Activated CD4-positive, CD25-positive, alpha-beta regulatory T cell treated with anti-CD3 and anti-CD28 coated beads, Interleukin-2, amount 50 U/mL, for 16 hours (primary cell): Measurements from ENCODE around the gene TENM4.
"Not testable (repeated sequence)": the region's sequence is repeated elsewhere in the genome, so short reads cannot be mapped to it uniquely, and the experiment has no call there.

Source experiments
- DNase-seq: peaks from one replicate; pipeline ENCODE4 v3.0.0-alpha.2; 2020; ENCODE audit warnings: low read depth, low spot score

TENM4 gene

DNA sequence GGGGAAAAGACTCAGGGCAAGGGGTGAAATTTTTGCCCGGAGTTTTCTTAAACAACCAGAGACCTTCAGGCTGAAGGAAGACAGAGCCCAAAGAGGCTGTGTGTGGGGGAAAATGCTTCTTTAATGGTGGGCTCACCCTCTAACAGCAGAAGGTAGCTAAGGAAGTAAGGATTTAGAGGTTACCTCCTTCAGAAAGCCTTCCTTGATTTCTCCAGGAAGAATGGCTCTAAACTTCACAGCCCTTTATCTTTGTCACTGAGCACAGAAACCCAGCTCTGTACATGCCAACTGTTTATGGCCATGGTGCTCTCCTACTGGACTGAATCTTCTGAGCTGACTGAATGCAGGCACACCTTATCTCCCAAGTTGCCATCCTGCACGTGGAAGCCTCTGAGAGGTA, 196.0 kb downstream of the TENM4 start:
- DNase-seq = no peak

DNA sequence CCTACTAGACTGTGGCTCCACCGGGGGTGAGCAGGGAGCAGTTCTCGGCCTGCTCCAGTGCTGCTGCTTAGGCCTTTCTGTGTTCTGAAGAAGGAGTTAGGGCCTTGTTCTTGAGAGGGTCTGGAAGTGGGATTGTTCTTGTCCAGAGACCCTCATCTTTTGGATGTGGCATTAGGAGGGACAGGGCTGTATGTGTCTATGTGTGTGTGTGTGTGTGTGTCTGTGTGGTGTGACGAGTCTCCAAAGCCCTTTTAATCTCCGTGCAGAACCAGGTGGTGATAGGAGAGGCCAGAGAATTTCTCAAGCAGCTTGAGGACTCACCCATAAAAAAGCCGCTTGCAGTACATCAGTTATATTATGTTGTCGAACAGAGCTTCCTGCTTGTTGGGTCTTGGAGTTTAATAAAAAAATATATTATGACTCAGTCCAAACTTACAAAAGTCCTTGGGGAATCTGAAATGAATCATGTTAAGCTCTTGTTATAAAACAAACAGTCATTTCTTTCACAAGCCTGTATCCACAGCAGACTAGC, 196.5 kb downstream of the TENM4 start:
- DNase-seq = no peak

DNA sequence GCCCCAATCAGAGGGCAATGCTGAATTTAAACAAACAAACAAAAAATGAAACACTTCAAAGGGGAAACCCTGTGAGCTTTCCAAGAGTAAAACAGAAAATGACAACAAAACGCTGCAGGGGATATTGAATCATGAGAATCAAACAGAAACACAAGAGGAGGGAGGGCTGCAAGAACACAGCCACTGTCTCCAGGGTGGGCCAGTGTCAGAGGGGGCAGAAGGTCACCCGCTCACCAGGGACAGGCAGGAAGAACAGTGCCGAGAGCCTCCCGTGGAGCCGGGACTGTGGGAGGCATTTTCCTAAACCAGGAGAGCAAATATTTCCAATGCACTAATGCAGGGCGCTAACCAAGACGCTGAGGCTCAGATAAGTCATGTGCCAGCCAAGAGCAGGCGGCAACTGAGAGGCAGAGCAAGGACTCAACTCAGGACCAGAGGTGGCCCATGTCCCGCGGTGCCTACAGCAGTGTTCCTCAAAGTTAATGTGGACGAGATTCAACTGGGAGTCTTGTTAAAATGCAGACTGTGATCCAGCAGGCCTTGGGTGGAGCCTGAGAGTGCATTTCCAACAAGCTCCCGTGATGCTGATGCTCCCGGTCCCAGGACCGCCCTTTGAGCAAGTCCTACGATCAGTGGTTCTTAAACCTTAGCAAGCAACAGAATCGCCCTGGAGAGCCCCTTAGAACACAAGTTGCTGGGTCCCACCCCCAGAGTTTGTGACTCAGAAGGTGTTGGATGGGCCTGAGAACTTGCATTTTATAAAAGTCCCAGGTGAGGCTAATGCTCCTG, 197.2 kb downstream of the TENM4 start:
- DNase-seq = no peak

DNA sequence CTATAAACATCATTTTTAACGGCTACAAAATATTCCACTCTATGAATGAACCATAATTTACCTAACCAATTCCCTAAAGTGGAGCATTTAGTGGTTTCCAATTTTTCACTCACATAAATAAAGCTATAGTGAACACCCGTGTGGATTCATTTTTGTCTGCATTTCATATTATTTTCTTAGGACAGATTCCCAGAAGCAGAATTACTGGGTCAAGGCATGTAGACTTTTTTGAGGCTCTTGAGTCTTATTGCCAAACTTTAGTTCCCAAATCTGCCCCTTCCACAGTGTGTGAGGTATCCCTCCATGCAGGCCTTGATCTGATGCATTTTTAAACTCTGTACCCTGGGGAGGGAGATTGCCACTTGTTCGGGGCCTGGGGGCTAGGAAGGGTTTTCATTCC, 198.2 kb downstream of the TENM4 start:
- no peak for DNase-seq

DNA sequence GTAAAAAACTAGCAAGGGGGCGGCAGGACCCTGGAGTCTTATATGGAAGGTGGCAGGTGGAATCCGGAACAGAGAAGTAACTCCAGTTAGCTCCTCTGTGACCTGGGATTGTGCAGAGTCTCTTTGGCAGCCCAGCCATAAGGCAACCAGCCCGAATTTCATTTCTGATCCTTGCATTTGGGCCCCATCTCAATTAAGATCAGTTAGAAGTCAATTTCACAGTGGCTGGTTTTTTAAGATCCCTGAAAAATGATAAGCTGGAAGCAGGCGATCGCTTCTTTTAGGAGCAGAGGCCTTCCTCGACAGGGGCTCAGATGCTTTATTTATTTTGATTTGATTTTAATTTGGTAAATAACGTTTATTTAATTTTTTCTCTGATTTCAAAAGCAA, 199.0 kb downstream of the TENM4 start:
- DNase-seq = no peak

DNA sequence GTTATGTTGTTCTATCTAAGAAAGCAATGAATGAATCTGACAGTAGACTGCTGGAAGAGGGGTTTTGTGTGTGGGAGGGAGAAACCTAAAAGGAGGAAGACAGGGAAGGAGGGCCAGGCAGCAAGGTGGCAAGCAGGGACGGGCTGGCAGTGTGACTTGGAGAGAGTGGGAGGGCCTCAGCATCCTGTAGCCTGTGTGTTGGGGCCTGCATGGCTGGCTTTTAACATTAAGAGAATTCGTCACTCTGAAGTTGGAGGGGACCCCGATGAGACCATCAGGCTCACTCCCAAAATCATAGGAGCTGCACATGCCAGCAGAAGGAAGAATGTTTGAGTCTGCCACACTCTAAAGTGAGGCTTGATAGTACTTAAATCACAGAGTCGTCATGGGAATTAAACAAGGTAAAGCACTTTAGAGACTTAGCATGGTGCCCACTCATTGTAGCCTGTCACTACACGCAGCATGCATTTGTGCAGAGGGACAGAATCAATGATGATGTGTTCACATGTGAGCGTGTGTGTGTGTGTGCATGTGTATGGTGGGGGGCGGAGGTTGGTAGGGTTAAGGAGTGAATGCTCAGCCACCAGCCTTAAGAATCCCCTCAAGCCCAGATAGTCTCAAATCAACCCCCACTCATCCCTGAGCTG, 199.5 kb downstream of the TENM4 start:
- no peak for DNase-seq

DNA sequence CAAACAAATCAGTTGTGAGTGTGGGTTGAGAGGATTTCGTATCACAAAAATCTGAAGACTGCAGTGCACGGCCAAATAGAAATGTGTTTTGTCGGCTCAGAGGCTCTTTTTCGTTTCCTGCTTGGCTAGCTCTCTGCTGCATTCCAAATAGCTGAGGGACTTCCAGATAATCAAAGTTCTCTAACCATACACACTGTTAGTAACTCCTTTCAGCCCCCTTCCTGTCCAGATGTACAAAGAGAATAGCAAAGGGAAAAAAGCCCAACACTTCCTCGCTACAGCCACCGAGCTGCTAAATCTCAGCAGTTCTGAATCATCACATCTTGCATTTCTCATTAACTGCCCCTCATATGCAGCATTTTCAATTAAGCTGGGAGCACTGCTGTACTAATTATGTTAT, 203.1 kb downstream of the TENM4 start:
- DNase-seq = no peak

DNA sequence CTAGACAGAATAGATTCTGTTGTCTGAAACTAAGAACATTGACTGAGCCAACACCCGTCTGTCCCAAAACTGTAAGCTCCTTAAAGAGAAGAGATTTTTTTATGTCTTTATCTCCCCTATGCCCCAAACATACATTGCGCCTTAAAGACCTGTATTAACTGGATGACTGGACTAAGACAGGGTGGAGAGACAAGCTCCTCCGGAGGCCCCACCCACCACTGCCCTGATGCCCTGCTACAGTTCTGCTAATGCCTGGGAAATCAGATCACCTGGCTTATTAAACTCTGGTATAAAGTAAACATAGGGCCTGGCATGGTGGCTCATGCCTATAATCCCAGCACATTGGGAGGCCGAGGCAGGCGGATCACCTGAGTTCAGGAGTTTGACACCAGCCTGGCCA, 203.7 kb downstream of the TENM4 start:
- DNase-seq = no peak

DNA sequence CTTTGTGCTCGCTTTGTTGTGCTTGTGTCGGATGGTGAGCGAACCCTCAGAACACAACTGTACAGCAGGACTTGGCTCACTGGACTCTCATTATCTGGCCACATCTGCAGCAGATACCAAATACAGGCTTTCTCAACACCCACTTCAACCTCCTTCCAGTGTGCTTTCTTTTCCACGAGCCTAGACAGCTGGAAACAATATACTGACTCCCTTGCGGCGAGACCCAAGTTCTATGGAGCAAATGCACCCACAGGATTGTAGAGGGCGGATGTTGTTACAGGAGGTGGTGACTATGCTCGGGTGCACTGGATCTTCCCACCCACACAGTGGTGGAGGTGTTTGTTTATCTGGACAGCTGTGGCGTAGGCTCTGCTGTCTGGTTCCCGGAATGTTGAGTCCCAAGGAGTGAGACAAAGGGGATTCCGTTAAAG, 204.3 kb downstream of the TENM4 start:
- no peak for DNase-seq

DNA sequence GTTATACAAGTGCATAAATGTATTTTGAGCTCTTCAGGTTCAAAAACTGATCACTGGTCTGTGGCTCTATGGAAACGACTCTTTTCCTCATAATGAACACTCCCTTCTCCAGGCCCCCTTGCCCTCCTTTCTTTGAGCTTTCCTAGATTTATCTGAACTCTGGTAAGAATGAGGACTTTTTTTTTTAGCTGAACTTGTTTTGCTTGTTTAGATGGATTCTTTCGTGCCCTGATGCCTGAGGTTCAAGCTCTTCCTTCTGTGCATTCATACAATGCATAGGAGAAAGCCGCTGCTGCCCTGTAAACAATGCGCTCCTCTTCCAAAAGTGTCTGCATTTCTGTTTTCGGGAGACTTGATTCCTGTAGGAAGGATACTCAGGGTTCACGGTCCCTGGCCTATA, 205.1 kb downstream of the TENM4 start:
- no peak for DNase-seq

DNA sequence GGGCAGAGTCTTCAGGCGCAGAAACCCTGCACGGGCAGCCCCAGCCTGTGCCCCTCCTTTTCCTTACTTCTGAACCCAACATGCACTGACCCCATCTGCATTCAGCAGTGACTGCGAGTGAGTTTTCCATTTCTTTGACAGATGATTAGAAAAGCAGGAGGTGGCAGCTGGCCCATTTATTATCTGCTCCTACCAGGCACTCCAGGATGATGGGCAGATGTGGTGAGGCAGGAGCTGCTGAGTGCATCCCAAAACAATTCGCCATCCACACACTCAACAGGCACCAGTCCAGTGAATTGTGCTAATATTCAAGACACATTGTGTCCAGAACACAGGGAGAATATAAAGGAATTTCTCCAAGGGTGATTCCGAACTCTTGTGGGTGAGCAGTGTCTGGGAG, 208.5 kb downstream of the TENM4 start:
- no peak for DNase-seq

DNA sequence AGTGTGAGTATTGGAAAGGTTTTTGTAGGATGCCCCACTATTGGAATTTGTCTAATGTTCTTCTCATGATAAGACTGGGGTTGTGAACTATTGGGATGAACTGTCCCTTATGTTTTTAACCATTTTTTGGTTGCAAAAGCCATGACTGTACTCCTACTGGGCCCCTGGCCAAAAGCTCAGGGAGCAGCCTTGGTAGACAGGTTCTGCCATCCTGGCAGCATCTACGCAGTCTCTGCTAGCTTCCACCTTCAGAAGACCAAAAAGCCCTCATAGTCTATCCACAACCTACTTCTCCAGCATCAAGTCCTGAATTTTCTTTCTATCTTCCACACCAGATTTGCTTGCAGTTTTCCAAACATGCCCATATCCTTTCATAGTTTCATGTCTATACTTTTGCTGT, 211.8 kb downstream of the TENM4 start:
- DNase-seq = no peak

DNA sequence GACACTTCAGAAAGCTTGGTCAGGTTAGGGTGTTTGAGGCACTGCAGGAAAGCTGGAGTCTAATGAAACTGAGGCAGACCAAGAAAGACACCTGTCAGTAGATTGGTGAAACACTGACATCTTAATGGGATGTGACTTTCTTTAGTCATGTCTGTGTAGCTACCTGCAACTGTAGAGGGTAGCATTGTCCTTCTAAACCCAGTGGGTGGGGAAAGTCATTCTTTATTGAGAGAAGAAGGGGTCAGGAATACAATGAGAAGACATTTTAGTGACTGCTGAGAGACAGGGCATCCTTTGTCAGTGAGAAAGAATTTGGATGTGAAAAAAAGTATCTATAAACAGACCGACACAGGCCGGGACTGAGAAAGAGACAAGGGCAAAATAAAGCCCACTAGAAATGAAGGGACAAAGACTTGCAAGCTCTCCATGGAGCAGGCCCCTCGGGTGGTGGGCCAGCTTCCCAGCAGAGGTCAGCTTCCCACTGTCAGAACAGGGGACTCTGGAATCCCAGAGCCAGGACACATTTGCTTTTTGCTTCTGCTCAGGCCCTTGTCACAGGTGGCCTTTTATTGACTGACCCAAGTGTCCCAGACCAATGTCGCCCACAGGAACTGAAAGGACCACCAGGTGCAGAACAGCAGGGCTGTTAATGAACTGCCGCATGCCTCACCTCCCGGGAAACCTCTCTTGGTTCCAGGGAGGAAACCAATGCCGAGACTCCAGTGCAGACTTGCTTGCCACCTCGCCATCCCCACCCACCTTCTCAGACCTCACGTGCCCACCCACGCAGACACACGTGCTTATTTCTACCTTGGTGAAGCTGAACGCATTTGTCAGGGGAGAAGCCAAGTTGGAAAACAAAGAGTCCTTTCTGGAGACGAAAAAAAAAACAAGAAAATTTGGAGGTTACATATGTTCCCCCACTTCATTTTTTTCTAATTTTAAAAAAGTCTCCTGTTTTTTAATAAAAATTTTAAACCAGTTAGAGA, 212.8 kb downstream of the TENM4 start:
- DNase-seq = no peak

DNA sequence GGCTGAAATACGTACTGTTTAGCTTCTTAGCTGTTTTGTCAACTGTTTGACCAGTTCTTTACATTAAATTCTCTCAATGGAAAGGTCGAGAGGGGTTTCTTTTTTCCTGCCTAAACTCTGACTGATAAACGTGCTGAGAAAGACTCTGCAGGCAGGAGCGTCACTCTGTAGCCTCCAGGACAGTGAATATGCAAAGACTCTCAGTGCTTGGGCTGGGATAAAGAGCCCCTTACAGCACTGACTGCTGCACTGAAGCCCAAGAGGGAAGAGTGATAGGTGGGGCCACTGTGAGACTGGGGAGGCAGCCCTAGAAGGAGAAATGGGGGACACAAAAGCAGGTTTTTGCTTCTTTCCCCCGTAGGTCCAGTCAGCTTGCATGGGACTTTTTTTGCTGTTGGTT, 213.5 kb downstream of the TENM4 start:
- DNase-seq = no peak

DNA sequence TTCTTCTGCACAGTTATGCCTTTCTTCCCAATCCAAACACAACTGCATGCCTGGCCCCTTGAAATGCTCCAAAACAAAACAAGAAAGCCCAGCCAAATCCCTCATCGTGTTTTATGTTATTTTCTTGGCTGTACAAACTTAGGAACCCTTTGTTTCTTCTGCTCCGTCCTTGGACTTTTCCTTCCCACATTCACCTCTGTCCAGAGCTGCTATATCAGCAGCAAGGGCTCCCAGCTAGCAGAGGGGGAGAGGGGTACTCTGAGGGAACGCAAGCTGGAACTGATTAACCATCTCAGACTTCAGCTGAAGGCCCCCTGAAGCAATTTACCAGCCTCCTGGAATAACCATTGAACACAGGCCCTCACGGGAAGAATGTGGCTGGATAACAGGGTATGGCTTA, 214.7 kb downstream of the TENM4 start:
- DNase-seq = no peak

DNA sequence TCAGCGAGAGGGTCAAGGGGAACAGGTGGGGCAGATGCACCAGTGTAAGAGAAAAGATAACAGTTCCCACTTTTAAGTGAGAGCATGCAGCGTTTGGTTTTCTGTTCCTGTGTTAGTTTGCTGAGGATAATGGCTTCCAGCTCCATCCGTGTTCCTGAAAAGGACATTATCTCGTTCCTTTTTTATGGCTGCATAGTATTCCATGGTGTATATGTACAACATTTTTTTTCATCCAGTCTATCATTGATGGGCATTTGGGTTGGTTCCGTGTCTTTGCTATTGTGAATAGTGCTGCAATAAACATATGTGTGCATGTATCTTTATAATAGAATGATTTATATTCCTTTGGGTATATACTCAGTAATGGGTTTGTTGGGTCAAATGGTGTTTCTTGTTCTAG, 218.7 kb downstream of the TENM4 start:
- DNase-seq = not testable (repeated sequence)

DNA sequence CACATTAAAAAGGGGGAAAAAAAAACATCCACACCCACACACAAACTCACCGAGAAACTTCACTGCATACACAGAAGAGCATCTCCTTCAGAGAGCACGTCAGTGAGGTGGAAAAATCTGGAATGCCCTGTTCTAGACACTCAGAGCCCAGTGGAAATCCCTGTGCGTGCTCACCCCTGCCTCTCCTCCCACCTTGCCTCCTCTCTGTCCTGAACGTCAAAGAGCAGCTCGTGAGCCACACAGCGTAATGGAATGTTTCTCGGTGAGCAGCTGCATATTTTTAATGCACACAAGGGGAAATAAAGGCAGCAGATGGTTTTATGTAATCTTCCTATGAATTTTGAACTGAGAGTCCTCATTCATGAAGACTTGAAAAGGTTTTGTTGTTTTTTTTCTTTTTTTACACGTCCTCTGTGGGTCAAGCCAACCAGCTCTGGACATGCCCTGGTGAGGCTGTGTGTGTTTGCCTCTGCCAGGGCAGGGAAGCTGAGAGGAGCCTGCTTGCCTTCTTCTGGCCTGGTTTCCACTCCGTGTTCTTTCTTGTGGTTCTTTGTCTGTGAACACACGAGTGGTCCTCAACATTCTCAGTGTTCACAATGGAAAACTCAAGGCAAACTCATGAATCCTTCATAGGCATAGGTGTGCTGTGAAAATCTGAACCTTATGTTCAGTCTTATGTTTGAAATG, 219.2 kb downstream of the TENM4 start:
- no peak for DNase-seq

DNA sequence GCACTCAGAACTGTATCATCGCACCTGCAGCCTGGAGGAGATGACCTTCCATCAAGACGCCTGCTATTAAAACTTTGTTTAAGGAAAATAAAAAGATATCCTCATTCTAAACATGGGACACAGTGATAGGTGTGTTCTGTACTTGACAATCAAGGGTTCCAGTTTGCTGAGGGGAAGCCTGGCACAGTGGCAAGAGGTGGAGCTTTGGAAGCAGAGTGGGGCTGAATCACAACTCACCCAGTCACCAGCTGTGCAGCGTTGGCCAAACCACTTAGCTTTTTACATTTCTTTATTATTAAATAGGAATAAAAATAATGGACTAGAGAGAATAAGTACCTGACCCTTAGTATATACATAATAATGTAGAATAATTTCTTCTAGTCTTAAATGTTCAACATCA, 220.7 kb downstream of the TENM4 start:
- DNase-seq = no peak

DNA sequence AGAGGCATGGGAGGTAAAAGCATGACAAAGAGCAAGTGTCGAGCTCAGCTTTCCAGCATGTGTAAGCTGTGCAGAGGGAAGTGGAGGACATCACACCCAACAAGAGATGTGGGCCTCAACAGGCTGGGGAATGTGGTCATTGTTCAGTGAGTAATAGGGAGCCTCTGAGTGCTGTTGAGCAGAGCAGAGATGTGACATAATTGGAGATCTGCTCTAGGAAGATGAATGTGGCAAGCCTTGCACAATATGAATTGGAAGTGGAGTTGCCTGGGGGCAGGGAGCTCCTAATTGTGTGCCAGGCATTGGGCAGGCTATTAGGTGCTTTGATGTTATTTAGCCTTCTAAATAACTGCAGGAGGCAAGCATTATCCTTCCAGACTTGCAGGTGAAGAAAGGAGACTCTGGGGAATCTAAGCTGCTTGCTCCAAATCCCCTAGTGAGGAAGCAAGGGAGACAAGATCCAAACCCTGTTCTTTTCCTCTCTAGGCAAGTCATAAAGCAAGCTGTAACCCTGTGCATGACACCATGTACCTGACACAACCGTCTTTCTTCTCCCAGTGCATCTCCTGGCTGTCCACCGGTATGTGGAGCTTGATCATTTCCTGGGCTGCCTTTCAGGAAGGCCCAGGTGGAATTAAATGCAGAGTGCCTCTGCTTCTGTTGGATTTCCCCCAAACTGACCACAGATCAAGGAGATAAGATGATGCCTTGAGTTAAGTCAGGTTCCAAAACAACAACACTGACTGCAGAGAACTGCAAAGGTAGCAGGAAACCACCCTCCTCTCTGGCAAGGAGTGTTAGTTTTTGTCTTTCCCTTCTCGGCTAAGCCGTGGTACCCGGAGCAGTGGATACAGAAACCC, 221.4 kb downstream of the TENM4 start:
- no peak for DNase-seq

DNA sequence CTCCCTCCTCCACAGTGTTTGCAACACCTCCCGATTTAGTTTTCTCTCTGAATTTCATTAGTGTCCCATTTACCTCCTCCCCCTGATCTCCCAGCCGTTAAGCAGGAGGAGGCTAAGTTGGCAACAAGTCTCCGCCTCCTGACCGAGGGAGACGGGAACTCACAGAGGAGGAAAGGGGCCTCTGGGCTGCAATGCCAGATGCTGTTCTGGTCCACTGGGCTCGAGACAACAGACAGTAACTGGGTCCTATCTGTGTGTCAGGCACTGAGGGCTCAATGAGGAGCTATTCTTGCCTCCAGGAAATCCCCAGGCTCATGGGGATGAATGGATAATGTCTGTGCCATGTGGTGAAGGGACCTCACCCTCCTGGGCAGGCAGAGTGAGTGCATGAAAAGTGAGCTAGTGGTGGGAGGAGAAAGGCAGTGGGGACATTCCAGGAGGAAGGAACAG, 228.1 kb downstream of the TENM4 start:
- DNase-seq = no peak
